ENCODE results near the gene CASP3.
"Not testable (repeated sequence)": the region's sequence is repeated elsewhere in the genome, so short reads cannot be mapped to it uniquely, and the experiment has no call there.

Gene CASP3

GRCh38 chr4:184612074-184612473 is 37.2 kb downstream of the CASP3 start:
- no peak for DNase-seq (ENCODE audit: low read depth)
- no peak for TF ChIP-seq CTCF (conservative IDR thresholded peaks at IDR 0.05; ENCODE audit: control insufficient read depth, insufficient read depth, low read depth, low read length)

DNA sequence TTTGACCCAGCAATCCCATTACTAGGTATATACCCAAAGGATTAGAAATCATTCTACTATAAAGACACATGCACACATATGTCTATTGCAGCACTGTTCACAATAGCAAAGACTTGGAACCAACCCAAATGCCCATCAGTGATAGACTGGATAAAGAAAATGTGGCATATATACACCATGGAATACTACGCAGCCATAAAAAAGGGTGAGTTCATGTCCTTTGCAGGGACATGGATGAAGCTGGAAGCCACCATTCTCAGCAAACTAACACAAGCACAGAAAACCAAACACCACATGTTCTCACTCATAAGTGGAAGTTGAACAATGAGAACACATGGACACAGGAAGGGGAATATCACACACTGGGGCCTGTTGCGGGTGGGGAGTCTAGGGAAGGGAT is 41.8 kb downstream of the CASP3 start:
- not testable (repeated sequence) for H3K4me3 ChIP-seq (ENCODE audit: control insufficient read depth, low read depth, low read length); DNase-seq (ENCODE audit: low read depth)

More at GRCh38 chr4:184612074-184612473, 37.2 kb downstream of the CASP3 start:
- H3K4me3 ChIP-seq (ENCODE audit: control insufficient read depth, low read depth, low read length) = no peak overlapping the region

DNA sequence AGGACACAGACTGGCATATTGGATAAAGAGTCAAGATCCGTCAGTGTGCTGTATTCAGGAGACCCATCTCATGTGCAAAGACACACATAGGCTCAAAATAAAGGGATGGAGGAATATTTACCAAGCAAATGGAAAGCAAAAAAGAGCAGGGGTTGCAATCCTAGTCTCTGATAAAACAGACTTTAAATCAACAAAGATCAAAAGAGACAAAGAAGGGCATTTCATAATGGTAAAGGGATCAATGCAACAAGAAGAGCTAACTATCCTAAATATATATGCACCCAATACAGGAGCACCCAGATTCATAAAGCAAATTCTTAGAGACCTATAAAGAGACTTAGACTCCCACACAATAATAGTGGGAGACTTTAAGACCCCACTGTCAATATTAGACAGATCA is 46.4 kb downstream of the CASP3 start:
- DNase-seq (ENCODE audit: low read depth); H3K4me3 ChIP-seq (ENCODE audit: control insufficient read depth, low read depth, low read length): not testable (repeated sequence)

DNA sequence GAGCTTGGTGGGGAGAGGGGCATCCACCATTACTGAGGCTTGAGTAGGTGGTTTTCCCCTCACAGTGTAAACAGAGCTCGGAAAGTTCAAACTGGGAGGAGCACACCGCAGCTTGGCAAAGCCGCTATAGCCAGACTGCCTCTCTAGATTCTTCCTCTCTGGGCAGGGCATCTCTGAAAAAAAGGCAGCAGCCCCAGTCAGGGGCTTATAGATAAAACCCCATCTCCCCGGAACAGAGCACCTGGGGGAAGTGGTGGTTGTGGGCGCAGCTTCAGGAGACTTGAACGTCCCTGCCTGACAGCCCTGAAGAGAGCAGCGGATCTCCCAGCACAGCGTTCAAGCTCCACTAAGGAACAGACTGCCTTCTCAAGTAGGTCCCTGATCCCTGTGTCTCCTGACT is 48.3 kb downstream of the CASP3 start:
- DNase-seq (ENCODE audit: low read depth) = not testable (repeated sequence)

DNA sequence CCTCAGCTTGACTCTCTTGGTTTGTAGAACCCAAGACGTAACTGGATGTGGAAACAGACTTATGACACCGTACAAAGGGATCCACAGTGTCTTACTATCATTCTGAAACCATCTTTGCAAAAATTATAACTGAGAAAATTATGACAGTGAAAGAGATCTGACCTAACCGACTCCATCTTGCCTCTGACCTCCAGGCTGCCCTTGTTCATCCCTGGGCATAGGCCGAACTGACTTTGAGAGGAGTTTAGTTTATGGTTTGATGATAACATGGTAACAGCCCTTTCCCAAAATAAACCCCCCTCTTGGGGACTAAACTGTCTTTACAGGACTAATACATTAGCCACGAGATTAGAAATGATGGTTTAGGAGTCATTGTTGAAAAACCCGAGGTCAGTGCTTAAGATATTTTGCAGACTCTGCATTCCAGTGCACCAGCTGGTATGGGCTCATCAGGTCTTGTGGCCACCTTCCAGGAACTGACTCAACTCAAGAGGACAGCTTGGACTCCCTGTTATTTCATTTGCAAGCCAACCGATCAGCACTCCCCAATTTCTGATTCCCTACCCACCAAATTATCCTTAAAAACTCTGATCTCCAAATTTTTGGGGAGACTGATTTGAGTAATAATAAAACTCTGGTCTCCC is 49.6 kb downstream of the CASP3 start:
- TF ChIP-seq CTCF (conservative IDR thresholded peaks at IDR 0.05; ENCODE audit: control insufficient read depth, insufficient read depth, low read depth, low read length) = no peak
- no peak overlapping the region for H3K4me3 ChIP-seq (ENCODE audit: control insufficient read depth, low read depth, low read length)
- peak; percentile 84 for DNase-seq (ENCODE audit: low read depth)

More for the DNA sequence above, 48.3 kb downstream of the CASP3 start:
- not testable (repeated sequence) for H3K4me3 ChIP-seq (ENCODE audit: control insufficient read depth, low read depth, low read length)

- H3K4me3 ChIP-seq (ENCODE audit: control insufficient read depth, low read depth, low read length) = no peak overlapping the region
- no peak for TF ChIP-seq CTCF (conservative IDR thresholded peaks at IDR 0.05; ENCODE audit: control insufficient read depth, insufficient read depth, low read depth, low read length)
- DNase-seq (ENCODE audit: low read depth) = no peak
These were observed 50.3 kb downstream of the CASP3 start for GRCh38 chr4:184598753-184599491.

GRCh38 chr4:184596617-184597185 is 52.5 kb downstream of the CASP3 start:
- no peak for DNase-seq (ENCODE audit: low read depth)
- no peak for TF ChIP-seq CTCF (conservative IDR thresholded peaks at IDR 0.05; ENCODE audit: control insufficient read depth, insufficient read depth, low read depth, low read length)

GRCh38 chr4:184596044-184596616 is 53.1 kb downstream of the CASP3 start:
- H3K4me3 ChIP-seq (ENCODE audit: control insufficient read depth, low read depth, low read length) = no peak overlapping the region
- DNase-seq (ENCODE audit: low read depth) = no peak
- TF ChIP-seq CTCF (conservative IDR thresholded peaks at IDR 0.05; ENCODE audit: control insufficient read depth, insufficient read depth, low read depth, low read length) = no peak

More at GRCh38 chr4:184596617-184597185, 52.5 kb downstream of the CASP3 start:
- no peak overlapping the region for H3K4me3 ChIP-seq (ENCODE audit: control insufficient read depth, low read depth, low read length)
